Trophoblast cell (in vitro differentiated cells and primary cell): ENCODE data around the gene LSG1.

ENCODE experiments used
- DNase-seq, 2 donors: peaks; one replicate each; pipeline ENCODE4 v3.0.0-alpha.2; 2016
- H2AFZ ChIP-seq: 2 replicates; pipeline ENCODE4 v1.6.1; 2013; ENCODE audit warnings: low read length, moderate library complexity, mild to moderate bottlenecking; ENCODE audit not compliant: insufficient read depth, poor library complexity
- H2AK5ac ChIP-seq: 2 replicates; pipeline ENCODE4 v1.6.1; 2013; ENCODE audit warnings: mild to moderate bottlenecking, low read length
- H2BK120ac ChIP-seq: 2 replicates; pipeline ENCODE4 v1.6.1; 2013; ENCODE audit warnings: low read length, mild to moderate bottlenecking, moderate library complexity; ENCODE audit not compliant: insufficient read depth, poor library complexity
- H2BK12ac ChIP-seq: 2 replicates; pipeline ENCODE4 v1.6.1; 2013; ENCODE audit warnings: mild to moderate bottlenecking, low read length, moderate library complexity
- H2BK5ac ChIP-seq: 2 replicates; pipeline ENCODE4 v1.6.1; 2013; ENCODE audit warnings: low read length, low read depth, moderate library complexity, mild to moderate bottlenecking; ENCODE audit not compliant: poor library complexity
- H3K14ac ChIP-seq: 2 replicates; pipeline ENCODE4 v1.6.1; 2013; ENCODE audit warnings: mild to moderate bottlenecking, low read length
- H3K18ac ChIP-seq: 2 replicates; pipeline ENCODE4 v1.6.1; 2013; ENCODE audit warnings: mild to moderate bottlenecking, low read length
- H3K23ac ChIP-seq: 2 replicates; pipeline ENCODE4 v1.6.1; 2013; ENCODE audit warnings: low read length
- H3K27ac ChIP-seq: 2 replicates; pipeline ENCODE4 v1.5.1; 2013; ENCODE audit warnings: low read depth, mild to moderate bottlenecking, inconsistent platforms, low read length, moderate library complexity
- H3K27me3 ChIP-seq: 2 replicates; pipeline ENCODE4 v1.6.1; 2013; ENCODE audit warnings: inconsistent platforms, mild to moderate bottlenecking, low read length, moderate library complexity; ENCODE audit not compliant: insufficient read depth
- H3K36me3 ChIP-seq, 2 experiments: 1 replicate in 1 of 2; 2 replicates in 1 of 2; pipeline ENCODE4 v1.6.1; 2013; ENCODE audit warnings: low read length in 2 of 2, mild to moderate bottlenecking in 2 of 2, moderate library complexity in 1 of 2; ENCODE audit not compliant: insufficient read depth in 2 of 2, control insufficient read depth in 1 of 2
- H3K4ac ChIP-seq: 2 replicates; pipeline ENCODE4 v1.6.1; 2013; ENCODE audit warnings: low read depth, mild to moderate bottlenecking, low read length, moderate library complexity
- H3K4me1 ChIP-seq, 2 experiments: 1 replicate in 1 of 2; 2 replicates in 1 of 2; pipeline ENCODE4 v1.6.1; 2013; ENCODE audit warnings: low read length in 2 of 2, mild to moderate bottlenecking in 2 of 2, moderate library complexity in 1 of 2; ENCODE audit not compliant: insufficient read depth in 2 of 2, control insufficient read depth in 1 of 2
- H3K4me2 ChIP-seq: 2 replicates; pipeline ENCODE4 v1.6.1; 2013; ENCODE audit warnings: inconsistent platforms, mild to moderate bottlenecking, low read length, moderate library complexity
- H3K4me3 ChIP-seq: 2 replicates; pipeline ENCODE4 v1.5.1; 2013; ENCODE audit warnings: mild to moderate bottlenecking, low read depth, low read length, inconsistent platforms
- H3K79me1 ChIP-seq: one replicate; pipeline ENCODE4 v1.6.1; 2013; ENCODE audit warnings: low read length
- H3K79me2 ChIP-seq: 2 replicates; pipeline ENCODE4 v1.6.1; 2013; ENCODE audit warnings: low read length, mild to moderate bottlenecking; ENCODE audit not compliant: control insufficient read depth, insufficient read depth, poor library complexity
- H3K9ac ChIP-seq: 2 replicates; pipeline ENCODE4 v1.6.1; 2013; ENCODE audit warnings: mild to moderate bottlenecking, low read length
- H3K9me3 ChIP-seq: 2 replicates; pipeline ENCODE4 v1.6.1; 2013; ENCODE audit warnings: low read depth, mild to moderate bottlenecking, control low read depth, inconsistent platforms, low read length; ENCODE audit not compliant: insufficient read depth
- H4K12ac ChIP-seq: 2 replicates; pipeline ENCODE4 v1.6.1; 2013; ENCODE audit warnings: low read depth, mild to moderate bottlenecking, low read length, moderate library complexity
- H4K8ac ChIP-seq: 2 replicates; pipeline ENCODE4 v1.6.1; 2013; ENCODE audit warnings: low read depth, mild to moderate bottlenecking, low read length, moderate library complexity
- H4K91ac ChIP-seq: one replicate; pipeline ENCODE4 v1.6.1; 2013; ENCODE audit warnings: low read depth, mild to moderate bottlenecking, low read length, moderate library complexity
- WGBS: extraction: QIAGEN DNeasy Blood & Tissue Kit; methylation state at CpG from one replicate; pipeline ENCODE4 v1.1.7; 2013; ENCODE audit warnings: missing lambda C conversion rate; ENCODE audit not compliant: insufficient read length, insufficient coverage; ENCODE audit errors: extremely low coverage; 5-methylcytosine and 5-hydroxymethylcytosine counted together

The LSG1 gene

GRCh38 chr3:194702545-194702944 lies 30.6 kb upstream of the LSG1 start:
- no CpG with 5 or more reads among the region's 9 CpGs for WGBS

GRCh38 chr3:194696702-194697101 lies 24.7 kb upstream of the LSG1 start:
- Histone ChIP-seq H3K4me3 (no peak overlapping the region), H3K4me1 (no peaks in the 10 kb centered on the region), H3K36me3 (no peaks in the 10 kb centered on the region), H2BK12ac (no peak overlapping the region), H3K27ac (no peak overlapping the region), H3K79me2 (no peaks in the 10 kb centered on the region), H3K23ac (no peak overlapping the region), H3K4ac (no peak overlapping the region), H2BK5ac (no peak overlapping the region), H3K79me1 (no peaks in the 10 kb centered on the region), H3K4me2 (no peak overlapping the region), H3K9me3 (peaks cover 1% of the 10 kb centered on the region), H3K14ac (no peak overlapping the region), H3K9ac (no peak overlapping the region), H2AFZ (no peak overlapping the region), H3K27me3 (no peaks in the 10 kb centered on the region), H4K91ac (no peak overlapping the region), H2BK120ac (no peak overlapping the region), H4K8ac (no peak overlapping the region), H3K18ac (no peak overlapping the region), H4K12ac (no peak overlapping the region), H2AK5ac (no peak overlapping the region)
- no CpG with 5 or more reads among the region's 6 CpGs for WGBS
- DNase-seq = no peak

More at GRCh38 chr3:194702545-194702944, 30.6 kb upstream of the LSG1 start:
- H3K27ac ChIP-seq = no peak overlapping the region
- H4K91ac ChIP-seq = no peak overlapping the region
- H3K4me3 ChIP-seq = no peak overlapping the region
- H3K4ac ChIP-seq = no peak overlapping the region
- H3K27me3 ChIP-seq = no peaks in the 10 kb centered on the region
- H4K12ac ChIP-seq = no peak overlapping the region
- H3K4me2 ChIP-seq = no peak overlapping the region
- no peak overlapping the region for H4K8ac ChIP-seq
- no peak for DNase-seq
- H2BK120ac ChIP-seq = no peak overlapping the region
- H3K79me1 ChIP-seq = peaks cover 4% of the 10 kb centered on the region
- H3K4me1 ChIP-seq = peaks cover 16% of the 10 kb centered on the region in 2 experiments
- H2BK12ac ChIP-seq = no peak overlapping the region
- no peak overlapping the region for H3K23ac ChIP-seq
- no peak overlapping the region for H3K18ac ChIP-seq
- H3K9ac ChIP-seq = no peak overlapping the region
- H3K36me3 ChIP-seq = no peaks in the 10 kb centered on the region
- H2AFZ ChIP-seq = no peak overlapping the region
- H2BK5ac ChIP-seq = no peak overlapping the region
- no peak overlapping the region for H3K14ac ChIP-seq
- H2AK5ac ChIP-seq = no peak overlapping the region
- H3K9me3 ChIP-seq = no peaks in the 10 kb centered on the region
- H3K79me2 ChIP-seq = no peaks in the 10 kb centered on the region

GRCh38 chr3:194691481-194692283 lies 19.7 kb upstream of the LSG1 start:
- Histone ChIP-seq H3K79me2 (peaks cover 4% of the 10 kb centered on the region), H3K9ac (no peak overlapping the region), H3K36me3 (no peaks in the 10 kb centered on the region), H3K27me3 (peaks cover 8% of the 10 kb centered on the region), H3K23ac (no peak overlapping the region), H2BK12ac (no peak overlapping the region), H4K8ac (no peak overlapping the region), H2BK5ac (no peak overlapping the region), H3K18ac (no peak overlapping the region), H2BK120ac (no peak overlapping the region), H3K9me3 (peaks cover 5% of the 10 kb centered on the region), H4K91ac (no peak overlapping the region), H2AK5ac (no peak overlapping the region), H3K4me2 (no peak overlapping the region), H3K4ac (no peak overlapping the region), H3K27ac (no peak overlapping the region), H3K4me3 (no peak overlapping the region), H3K4me1 (peaks cover 14 to 17% of the 10 kb centered on the region in 2 experiments), H3K14ac (no peak overlapping the region), H3K79me1 (peaks cover 12% of the 10 kb centered on the region), H2AFZ (no peak overlapping the region), H4K12ac (no peak overlapping the region)
- DNase-seq = peak in 1 of 2 donors; percentile 52
- no CpG with 5 or more reads among the region's 15 CpGs for whole genome bisulfite sequencing

- H3K14ac ChIP-seq = no peak overlapping the region
- H2BK120ac ChIP-seq = no peak overlapping the region
- no peak overlapping the region for H3K4ac ChIP-seq
- H3K4me3 ChIP-seq = no peak overlapping the region
- no peak overlapping the region for H2BK5ac ChIP-seq
- H3K4me2 ChIP-seq = no peak overlapping the region
- no peak overlapping the region for H3K18ac ChIP-seq
- peak in 1 of 2 donors; percentile 62 for DNase-seq
- no CpG with 5 or more reads among the region's 8 CpGs for WGBS
- peaks cover 12% of the 10 kb centered on the region for H3K79me1 ChIP-seq
- H3K23ac ChIP-seq = no peak overlapping the region
- peaks cover 23 to 26% of the 10 kb centered on the region in 2 experiments for H3K4me1 ChIP-seq
- H2AK5ac ChIP-seq = no peak overlapping the region
- H3K27me3 ChIP-seq = peaks cover 17% of the 10 kb centered on the region
- H2AFZ ChIP-seq = no peak overlapping the region
- no peak overlapping the region for H2BK12ac ChIP-seq
- H4K12ac ChIP-seq = no peak overlapping the region
- H3K27ac ChIP-seq = no peak overlapping the region
- peaks cover 4% of the 10 kb centered on the region for H3K9me3 ChIP-seq
- peaks cover 4% of the 10 kb centered on the region for H3K79me2 ChIP-seq
- H3K9ac ChIP-seq = no peak overlapping the region
- H4K8ac ChIP-seq = no peak overlapping the region
- no peaks in the 10 kb centered on the region for H3K36me3 ChIP-seq
- H4K91ac ChIP-seq = no peak overlapping the region
Measured at GRCh38 chr3:194690501-194691372, 18.7 kb upstream of the LSG1 start.
